ENCODE data around the gene C6orf52.

C6orf52 gene

GRCh38 chr6:10676403-10676802 is 18.0 kb downstream of the C6orf52 start:
- ATAC-seq, result no peak
- TF ChIP-seq ZFP30 (CRISPR knock-in tag; IDR thresholded peaks at IDR 0.05), result no peak
- TF ChIP-seq BACH2 (CRISPR knock-in tag; IDR thresholded peaks at IDR 0.05; ENCODE audit: borderline replicate concordance), result no peak
- TF ChIP-seq ARNTL (CRISPR knock-in tag; IDR thresholded peaks at IDR 0.05; ENCODE audit: borderline replicate concordance, low read depth), result no peak
- TF ChIP-seq POU6F1 (CRISPR knock-in tag; IDR thresholded peaks at IDR 0.05; ENCODE audit: borderline replicate concordance, low read depth), result no peak
- no peak for TF ChIP-seq ESRRG (CRISPR knock-in tag; IDR thresholded peaks at IDR 0.05)
- TF ChIP-seq TSHZ2 (CRISPR knock-in tag; IDR thresholded peaks at IDR 0.05), result no peak
- TF ChIP-seq TCF4 (CRISPR knock-in tag; IDR thresholded peaks at IDR 0.05; ENCODE audit: borderline replicate concordance), result no peak
- TF ChIP-seq GLIS3 (CRISPR knock-in tag; IDR thresholded peaks at IDR 0.05), result no peak
- no peak for TF ChIP-seq ZNF8 (CRISPR knock-in tag; IDR thresholded peaks at IDR 0.05)
- no peak for TF ChIP-seq PATZ1 (CRISPR knock-in tag; IDR thresholded peaks at IDR 0.05; ENCODE audit: borderline replicate concordance)
- TF ChIP-seq CSDC2 (CRISPR knock-in tag; IDR thresholded peaks at IDR 0.05), result no peak
- no peak for TF ChIP-seq RARB (CRISPR knock-in tag; IDR thresholded peaks at IDR 0.05)

- no peak for ATAC-seq
Observed at GRCh38 chr6:10668126-10668917, 26.1 kb downstream of the C6orf52 start.

More at GRCh38 chr6:10668126-10668917, 26.1 kb downstream of the C6orf52 start:
- TF ChIP-seq ZC3H10 (CRISPR knock-in tag; IDR thresholded peaks at IDR 0.05) (no peak), PPARA (CRISPR knock-in tag; IDR thresholded peaks at IDR 0.05; ENCODE audit: borderline replicate concordance) (no peak), CREB5 (CRISPR knock-in tag; IDR thresholded peaks at IDR 0.05; ENCODE audit: low read depth) (no peak), ZNF565 (CRISPR knock-in tag; conservative IDR thresholded peaks at IDR 0.05; ENCODE audit: low read depth) (no peak), TSHZ2 (CRISPR knock-in tag; IDR thresholded peaks at IDR 0.05) (no peak), TCF4 (CRISPR knock-in tag; IDR thresholded peaks at IDR 0.05; ENCODE audit: borderline replicate concordance) (no peak), PATZ1 (CRISPR knock-in tag; IDR thresholded peaks at IDR 0.05; ENCODE audit: borderline replicate concordance) (no peak), ZNF8 (CRISPR knock-in tag; IDR thresholded peaks at IDR 0.05) (no peak), BACH2 (CRISPR knock-in tag; IDR thresholded peaks at IDR 0.05; ENCODE audit: borderline replicate concordance) (no peak), TOX (CRISPR knock-in tag; IDR thresholded peaks at IDR 0.05; ENCODE audit: borderline replicate concordance) (no peak), CSDC2 (CRISPR knock-in tag; IDR thresholded peaks at IDR 0.05) (no peak), ESRRG (CRISPR knock-in tag; IDR thresholded peaks at IDR 0.05) (no peak), CSRNP3 (CRISPR knock-in tag; IDR thresholded peaks at IDR 0.05) (no peak), ZFP30 (CRISPR knock-in tag; IDR thresholded peaks at IDR 0.05) (no peak), GLIS3 (CRISPR knock-in tag; IDR thresholded peaks at IDR 0.05) (no peak), RARB (CRISPR knock-in tag; IDR thresholded peaks at IDR 0.05) (no peak), ISL1 (CRISPR knock-in tag; IDR thresholded peaks at IDR 0.05) (no peak), ZNF70 (CRISPR knock-in tag; IDR thresholded peaks at IDR 0.05) (no peak), OSR1 (CRISPR knock-in tag; IDR thresholded peaks at IDR 0.05) (no peak)
